Measurements from ENCODE around the gene A2ML1. TPM values are rescaled to one million over a fixed set of nuclear protein-coding genes. Genes with fewer than 3 reads are reported as not detected.

A2ML1 gene
- total RNA-seq, 1 donor from 2014 or later = not detected

GRCh38 chr12:8829621-8830020, 7.2 kb downstream of the A2ML1 start:
- no peaks in the 10 kb centered on the region for H3K36me3 Mint-ChIP-seq (ENCODE audit: low read depth, unreplicated experiment)
- Histone ChIP-seq H3K9me3 (ENCODE audit: insufficient read depth, low read depth, low read length) (no peaks in the 10 kb centered on the region), H2AFZ (ENCODE audit: low read depth, low read length) (no peak overlapping the region), H4K20me1 (ENCODE audit: insufficient read depth, low read length) (no peaks in the 10 kb centered on the region), H3K27ac (ENCODE audit: low read depth, low read length) (no peak overlapping the region), H3K4me1 (ENCODE audit: insufficient read depth, low read length) (no peaks in the 10 kb centered on the region), H3K4me2 (ENCODE audit: low read length) (no peak overlapping the region), H3K27me3 (ENCODE audit: insufficient read depth, low read length) (no peaks in the 10 kb centered on the region), H3K79me2 (ENCODE audit: insufficient read depth, low read length) (no peaks in the 10 kb centered on the region), H3K4me3 (ENCODE audit: insufficient read depth, low read depth, low read length) (no peak overlapping the region), H3K36me3 (ENCODE audit: insufficient read depth, low read length) (no peaks in the 10 kb centered on the region), H3K9ac (ENCODE audit: low read length) (no peak overlapping the region)
- peaks cover 9% of the 10 kb centered on the region for H3K4me1 Mint-ChIP-seq (ENCODE audit: low read depth, unreplicated experiment)
- no peak for TF ChIP-seq CTCF (IDR thresholded peaks at IDR 0.05; ENCODE audit: insufficient read depth, low read depth, low read length)
- TF ChIP-seq EZH2 (IDR thresholded peaks at IDR 0.05; ENCODE audit: insufficient read depth, low read length) = no peak
- H3K9me3 Mint-ChIP-seq (ENCODE audit: unreplicated experiment) = no peaks in the 10 kb centered on the region
- H3K4me3 Mint-ChIP-seq (ENCODE audit: unreplicated experiment) = no peak overlapping the region
- FAIRE-seq (no peak), DNase-seq (ENCODE audit: low read depth) (no peak)
- H3K27me3 Mint-ChIP-seq (ENCODE audit: low read depth, unreplicated experiment) = no peaks in the 10 kb centered on the region
- no peak overlapping the region for H3K27ac Mint-ChIP-seq (ENCODE audit: unreplicated experiment)

- Histone ChIP-seq H3K27me3 (ENCODE audit: insufficient read depth, low read length) (no peaks in the 10 kb centered on the region), H4K20me1 (ENCODE audit: insufficient read depth, low read length) (no peaks in the 10 kb centered on the region), H3K4me1 (ENCODE audit: insufficient read depth, low read length) (no peaks in the 10 kb centered on the region), H2AFZ (ENCODE audit: low read depth, low read length) (no peak overlapping the region), H3K27ac (ENCODE audit: low read depth, low read length) (no peak overlapping the region), H3K9me3 (ENCODE audit: insufficient read depth, low read depth, low read length) (no peaks in the 10 kb centered on the region), H3K4me2 (ENCODE audit: low read length) (no peak overlapping the region), H3K9ac (ENCODE audit: low read length) (no peak overlapping the region), H3K79me2 (ENCODE audit: insufficient read depth, low read length) (no peaks in the 10 kb centered on the region), H3K4me3 (ENCODE audit: insufficient read depth, low read depth, low read length) (no peak overlapping the region), H3K36me3 (ENCODE audit: insufficient read depth, low read length) (no peaks in the 10 kb centered on the region)
- DNase-seq (ENCODE audit: low read depth) = no peak
- Mint-ChIP-seq H3K36me3 (ENCODE audit: low read depth, unreplicated experiment) (no peaks in the 10 kb centered on the region), H3K27ac (ENCODE audit: unreplicated experiment) (no peak overlapping the region), H3K4me1 (ENCODE audit: low read depth, unreplicated experiment) (peaks cover 9% of the 10 kb centered on the region), H3K9me3 (ENCODE audit: unreplicated experiment) (no peaks in the 10 kb centered on the region), H3K4me3 (ENCODE audit: unreplicated experiment) (no peak overlapping the region), H3K27me3 (ENCODE audit: low read depth, unreplicated experiment) (no peaks in the 10 kb centered on the region)
- no peak for FAIRE-seq
- TF ChIP-seq CTCF (IDR thresholded peaks at IDR 0.05; ENCODE audit: insufficient read depth, low read depth, low read length) = no peak
- TF ChIP-seq EZH2 (IDR thresholded peaks at IDR 0.05; ENCODE audit: insufficient read depth, low read length) = no peak
These were observed 8.7 kb downstream of the A2ML1 start for GRCh38 chr12:8831116-8831515.

GRCh38 chr12:8832500-8832899, 10.1 kb downstream of the A2ML1 start:
- H3K27ac Mint-ChIP-seq (ENCODE audit: unreplicated experiment) = no peak overlapping the region
- FAIRE-seq (no peak), DNase-seq (ENCODE audit: low read depth) (no peak)
- H3K4me1 Mint-ChIP-seq (ENCODE audit: low read depth, unreplicated experiment) = peaks cover 9% of the 10 kb centered on the region
- H3K27me3 ChIP-seq (ENCODE audit: insufficient read depth, low read length) = no peaks in the 10 kb centered on the region
- no peaks in the 10 kb centered on the region for H3K9me3 ChIP-seq (ENCODE audit: insufficient read depth, low read depth, low read length)
- H3K4me1 ChIP-seq (ENCODE audit: insufficient read depth, low read length) = no peaks in the 10 kb centered on the region
- H3K4me3 Mint-ChIP-seq (ENCODE audit: unreplicated experiment) = no peak overlapping the region
- no peaks in the 10 kb centered on the region for H3K79me2 ChIP-seq (ENCODE audit: insufficient read depth, low read length)
- no peak overlapping the region for H3K4me3 ChIP-seq (ENCODE audit: insufficient read depth, low read depth, low read length)
- no peaks in the 10 kb centered on the region for H3K36me3 Mint-ChIP-seq (ENCODE audit: low read depth, unreplicated experiment)
- H3K27ac ChIP-seq (ENCODE audit: low read depth, low read length) = no peak overlapping the region
- no peak overlapping the region for H3K9ac ChIP-seq (ENCODE audit: low read length)
- H3K4me2 ChIP-seq (ENCODE audit: low read length) = no peak overlapping the region
- H3K36me3 ChIP-seq (ENCODE audit: insufficient read depth, low read length) = no peaks in the 10 kb centered on the region
- no peaks in the 10 kb centered on the region for H3K9me3 Mint-ChIP-seq (ENCODE audit: unreplicated experiment)
- no peak for TF ChIP-seq EZH2 (IDR thresholded peaks at IDR 0.05; ENCODE audit: insufficient read depth, low read length)
- TF ChIP-seq CTCF (IDR thresholded peaks at IDR 0.05; ENCODE audit: insufficient read depth, low read depth, low read length) = no peak
- no peak overlapping the region for H2AFZ ChIP-seq (ENCODE audit: low read depth, low read length)
- no peaks in the 10 kb centered on the region for H3K27me3 Mint-ChIP-seq (ENCODE audit: low read depth, unreplicated experiment)
- no peaks in the 10 kb centered on the region for H4K20me1 ChIP-seq (ENCODE audit: insufficient read depth, low read length)

Measured in astrocyte (in vitro differentiated cells and primary cell).